T-cell (primary cell): ENCODE results near the gene NPHS2. TPM values are rescaled to one million over a fixed set of nuclear protein-coding genes. Genes with fewer than 3 reads are reported as not detected.

ENCODE experiments used
- ATAC-seq, 4 experiments: fragments of 200-7000 bp in 3 of 4; fragments of 150-1000 bp in 1 of 4; cut with Tn5 transposase; replicated peaks in 1 of 4; 1 replicate in 3 of 4; 2 replicates in 1 of 4; pipeline ENCODE4 v1.10.0; 2021; ENCODE audit warnings: moderate library complexity in 3 of 4, mild to moderate bottlenecking in 2 of 4, moderate number of reproducible peaks in 1 of 4
- CTCF ChIA-PET, 2 donors: fragments of 300-600 bp; sonication (Branson Sonifier 250); formaldehyde crosslinking; loops; one replicate each; lab custom pipeline; 2022; ENCODE audit warnings: antibody characterized with exemption in 2 of 2; lab: Charles Lee
- POLR2A ChIA-PET, 2 donors: fragments of 300-600 bp; sonication (Branson Sonifier 250); formaldehyde crosslinking; loops; one replicate each; lab custom pipeline; 2022; ENCODE audit warnings: antibody characterized with exemption in 2 of 2; lab: Charles Lee
- DNase-seq, 35 experiments: peaks; one replicate each; pipeline versions ENCODE4 v3.0.0 to v3.0.0-alpha.2; 2013 to 2023
- H3K27ac ChIP-seq: one replicate; pipeline ENCODE4 v1.5.1; 2013; ENCODE audit warnings: low read length
- H3K27me3 ChIP-seq, 2 experiments: replicated peaks in 1 of 2; 1 replicate in 1 of 2; 2 replicates in 1 of 2; pipeline versions ENCODE4 v1.6.1 to v1.7.0; 2013; ENCODE audit warnings: low read length in 1 of 2, mixed read lengths in 1 of 2; ENCODE audit not compliant: control insufficient read depth in 2 of 2, insufficient read depth in 2 of 2; ENCODE audit errors: extremely low read depth in 1 of 2
- H3K36me3 ChIP-seq, 2 donors: 1 replicate in 1 of 2; 2 replicates in 1 of 2; pipeline versions ENCODE4 v1.6.1 to v1.7.0; 2013; ENCODE audit warnings: low read length in 1 of 2; ENCODE audit not compliant: control insufficient read depth in 2 of 2, insufficient read depth in 1 of 2; ENCODE audit errors: extremely low read depth in 1 of 2
- H3K4me1 ChIP-seq, 2 experiments: 1 replicate in 1 of 2; 2 replicates in 1 of 2; pipeline versions ENCODE4 v1.6.1 to v1.7.0; 2013; ENCODE audit warnings: low read length in 2 of 2, mixed read lengths in 1 of 2; ENCODE audit not compliant: insufficient read depth in 2 of 2, control insufficient read depth in 1 of 2; ENCODE audit errors: extremely low read depth in 1 of 2
- H3K4me3 ChIP-seq, 2 donors: 1 replicate in 1 of 2; 2 replicates in 1 of 2; pipeline versions ENCODE4 v1.5.1 to v1.7.0; 2013; ENCODE audit warnings: mild to moderate bottlenecking in 2 of 2, low read length in 1 of 2, moderate library complexity in 1 of 2; ENCODE audit not compliant: control insufficient read depth in 1 of 2; ENCODE audit errors: extremely low read depth in 1 of 2
- H3K9me3 ChIP-seq: 2 replicates; pipeline ENCODE4 v1.7.0; 2013
- H3K27ac Mint-ChIP-seq, 2 donors: one replicate each; pipeline ENCODE4 v1.8.0; 2020 to 2021; ENCODE audit warnings: mild to moderate bottlenecking in 2 of 2, mixed read lengths in 2 of 2
- H3K27me3 Mint-ChIP-seq, 2 donors: one replicate each; pipeline ENCODE4 v1.8.0; 2021 to 2022; ENCODE audit warnings: mixed read lengths in 2 of 2
- H3K36me3 Mint-ChIP-seq: one replicate; pipeline ENCODE4 v1.8.0; 2021; ENCODE audit warnings: mixed read lengths
- H3K4me1 Mint-ChIP-seq, 3 donors: one replicate each; pipeline ENCODE4 v1.8.0; 2020 to 2022; ENCODE audit warnings: mixed read lengths in 3 of 3, mild to moderate bottlenecking in 1 of 3
- H3K4me3 Mint-ChIP-seq, 3 donors: one replicate each; pipeline ENCODE4 v1.8.0; 2020 to 2022; ENCODE audit warnings: mild to moderate bottlenecking in 3 of 3, mixed read lengths in 3 of 3, moderate library complexity in 3 of 3
- H3K9me3 Mint-ChIP-seq, 3 donors: one replicate each; pipeline ENCODE4 v1.8.0; 2020 to 2022; ENCODE audit warnings: mixed read lengths in 3 of 3
- WGBS: methylation state at CpG from one replicate; pipeline ENCODE4 v1.1.5; 2013; ENCODE audit warnings: missing lambda C conversion rate; ENCODE audit not compliant: insufficient coverage; 5-methylcytosine and 5-hydroxymethylcytosine counted together
- total RNA-seq, 35 experiments: library from RNA in 6 of 35; stranded (reverse) in 6 of 35; fragments of 120-200 nt in 1 of 35; gene quantifications; one replicate each; pipeline versions ENCODE4 v1.2.1 to v1.2.4 and lab custom pipeline; 2013 to 2026

The NPHS2 gene
- total RNA-seq, 5 donors from 2014 or later (not counting 1 experiment from before 2014, with no cell fraction given): not detected

- 16% methylated on average over 60 of the region's 60 CpGs for WGBS
- no peaks in the 10 kb centered on the region for H3K36me3 Mint-ChIP-seq
- Histone ChIP-seq H3K4me1 (no peaks in the 10 kb centered on the region), H3K27me3 (peaks cover 17 to 34% of the 10 kb centered on the region in 2 experiments), H3K4me3 (no peak overlapping the region), H3K9me3 (no peaks in the 10 kb centered on the region), H3K36me3 (no peaks in the 10 kb centered on the region), H3K27ac (no peak overlapping the region)
- DNase-seq: no peak
- no peak for ATAC-seq
- CTCF ChIA-PET: no interaction called here
- H3K27me3 Mint-ChIP-seq: peaks cover 54 to 57% of the 10 kb centered on the region in 2 donors
- no peak overlapping the region for H3K27ac Mint-ChIP-seq
- H3K9me3 Mint-ChIP-seq: no peaks in the 10 kb centered on the region
- no peak overlapping the region for H3K4me3 Mint-ChIP-seq
- peaks cover 0 to 4% (median 2%) of the 10 kb centered on the region in 3 donors for H3K4me1 Mint-ChIP-seq
- POLR2A ChIA-PET: interaction anchor here in 1 of 2 donors (0.9 kb wide), 1 partner anchor 317 kb away, joined by 8 read pairs; no protein-coding TSS in a partner anchor
These were observed 10.5 kb upstream of the NPHS2 start for GRCh38 chr1:179586107-179586823.

- Mint-ChIP-seq H3K36me3 (no peaks in the 10 kb centered on the region), H3K9me3 (no peaks in the 10 kb centered on the region), H3K4me1 (peaks cover 0 to 4% (median 2%) of the 10 kb centered on the region in 3 donors), H3K4me3 (no peak overlapping the region), H3K27me3 (peaks cover 51 to 56% of the 10 kb centered on the region in 2 donors), H3K27ac (no peak overlapping the region)
- CTCF ChIA-PET: interaction anchor here in 1 of 2 donors (0.7 kb wide), 1 partner anchor 16 kb away, joined by 4 read pairs; no protein-coding TSS in a partner anchor
- H3K4me3 ChIP-seq: no peak overlapping the region
- H3K27ac ChIP-seq: no peak overlapping the region
- H3K4me1 ChIP-seq: no peaks in the 10 kb centered on the region
- H3K9me3 ChIP-seq: no peaks in the 10 kb centered on the region
- ATAC-seq: no peak
- WGBS: no CpG with 5 or more reads among the region's 5 CpGs
- POLR2A ChIA-PET: no interaction called here
- peaks cover 14 to 31% of the 10 kb centered on the region in 2 experiments for H3K27me3 ChIP-seq
- no peak for DNase-seq
- no peaks in the 10 kb centered on the region for H3K36me3 ChIP-seq
These were observed 8.1 kb upstream of the NPHS2 start for GRCh38 chr1:179583771-179584320.

GRCh38 chr1:179576509-179576908 is 761 bp upstream of the NPHS2 start:
- ATAC-seq: no peak
- H3K36me3 Mint-ChIP-seq: no peaks in the 10 kb centered on the region
- POLR2A ChIA-PET: no interaction called here
- no peak overlapping the region for H3K4me3 ChIP-seq
- CTCF ChIA-PET: no interaction called here
- peaks cover 0 to 4% (median 3%) of the 10 kb centered on the region in 3 donors for H3K4me1 Mint-ChIP-seq
- 14% methylated on average over 1 of the region's 5 CpGs for whole genome bisulfite sequencing
- H3K27me3 Mint-ChIP-seq: peaks cover 50 to 56% of the 10 kb centered on the region in 2 donors
- H3K27ac ChIP-seq: no peak overlapping the region
- no peak for DNase-seq
- no peak overlapping the region for H3K27ac Mint-ChIP-seq
- no peaks in the 10 kb centered on the region for H3K9me3 ChIP-seq
- H3K27me3 ChIP-seq: peaks cover 11 to 24% of the 10 kb centered on the region in 2 experiments
- H3K36me3 ChIP-seq: no peaks in the 10 kb centered on the region
- H3K9me3 Mint-ChIP-seq: no peaks in the 10 kb centered on the region
- no peaks in the 10 kb centered on the region for H3K4me1 ChIP-seq
- H3K4me3 Mint-ChIP-seq: no peak overlapping the region

GRCh38 chr1:179558078-179558477 is 17.7 kb downstream of the NPHS2 start:
- POLR2A ChIA-PET: no interaction called here
- no peak overlapping the region for H3K27ac ChIP-seq
- DNase-seq: no peak
- Mint-ChIP-seq H3K27me3 (peaks cover 5 to 15% of the 10 kb centered on the region in 2 donors), H3K4me1 (no peaks in the 10 kb centered on the region), H3K36me3 (no peaks in the 10 kb centered on the region), H3K9me3 (no peaks in the 10 kb centered on the region), H3K27ac (no peak overlapping the region), H3K4me3 (no peak overlapping the region)
- H3K4me1 ChIP-seq: no peaks in the 10 kb centered on the region
- no peak for ATAC-seq
- no peak overlapping the region for H3K4me3 ChIP-seq
- no peaks in the 10 kb centered on the region for H3K9me3 ChIP-seq
- H3K27me3 ChIP-seq: no peaks in the 10 kb centered on the region
- CTCF ChIA-PET: no interaction called here
- no CpG with 5 or more reads among the region's 1 CpG for WGBS
- no peaks in the 10 kb centered on the region for H3K36me3 ChIP-seq

- H3K4me1 ChIP-seq: no peaks in the 10 kb centered on the region
- H3K27me3 ChIP-seq: no peaks in the 10 kb centered on the region
- Mint-ChIP-seq H3K36me3 (no peaks in the 10 kb centered on the region), H3K4me1 (no peaks in the 10 kb centered on the region), H3K9me3 (no peaks in the 10 kb centered on the region), H3K27me3 (peaks cover 2 to 7% of the 10 kb centered on the region in 2 donors), H3K4me3 (no peak overlapping the region), H3K27ac (no peak overlapping the region)
- POLR2A ChIA-PET: no interaction called here
- H3K27ac ChIP-seq: no peak overlapping the region
- ATAC-seq (no peak), DNase-seq (no peak)
- H3K9me3 ChIP-seq: no peaks in the 10 kb centered on the region
- no peaks in the 10 kb centered on the region for H3K36me3 ChIP-seq
- H3K4me3 ChIP-seq: no peak overlapping the region
- CTCF ChIA-PET: no interaction called here
These were observed 21.3 kb downstream of the NPHS2 start for GRCh38 chr1:179554427-179554826.

GRCh38 chr1:179550746-179551682 is 24.7 kb downstream of the NPHS2 start:
- Histone ChIP-seq H3K27me3 (no peaks in the 10 kb centered on the region), H3K36me3 (no peaks in the 10 kb centered on the region), H3K27ac (no peak overlapping the region), H3K4me1 (no peaks in the 10 kb centered on the region), H3K9me3 (no peaks in the 10 kb centered on the region), H3K4me3 (no peak overlapping the region)
- no peak overlapping the region for H3K4me3 Mint-ChIP-seq
- H3K36me3 Mint-ChIP-seq: no peaks in the 10 kb centered on the region
- H3K9me3 Mint-ChIP-seq: no peaks in the 10 kb centered on the region
- H3K27ac Mint-ChIP-seq: no peak overlapping the region
- no peaks in the 10 kb centered on the region for H3K4me1 Mint-ChIP-seq
- ChIA-PET POLR2A (no interaction called here), CTCF (no interaction called here)
- ATAC-seq: no peak
- peaks cover 2 to 4% of the 10 kb centered on the region in 2 donors for H3K27me3 Mint-ChIP-seq
- WGBS: 59% methylated on average over 4 of the region's 9 CpGs
- DNase-seq: no peak
